ENCODE data around the gene STAB2. TPM values are rescaled to one million over a fixed set of nuclear protein-coding genes. Genes with fewer than 3 reads are reported as not detected.

Gene STAB2
- total RNA-seq, 1 donor from 2014 or later, result not detected

GRCh38 chr12:103596981-103597380 lies 9.9 kb downstream of the STAB2 start:
- DNase-seq (ENCODE audit: low spot score), result no peak
- Mint-ChIP-seq H3K9me3 (ENCODE audit: low read depth) (peaks cover 3% of the 10 kb centered on the region), H3K4me1 (ENCODE audit: low read depth) (no peaks in the 10 kb centered on the region), H3K4me3 (ENCODE audit: unreplicated experiment) (no peak overlapping the region), H3K36me3 (ENCODE audit: low read depth) (no peaks in the 10 kb centered on the region), H3K27me3 (ENCODE audit: low read depth) (peaks cover 30% of the 10 kb centered on the region), H3K27ac (ENCODE audit: unreplicated experiment) (no peak overlapping the region)
- no peak for TF ChIP-seq CTCF (IDR thresholded peaks at IDR 0.05)

DNA sequence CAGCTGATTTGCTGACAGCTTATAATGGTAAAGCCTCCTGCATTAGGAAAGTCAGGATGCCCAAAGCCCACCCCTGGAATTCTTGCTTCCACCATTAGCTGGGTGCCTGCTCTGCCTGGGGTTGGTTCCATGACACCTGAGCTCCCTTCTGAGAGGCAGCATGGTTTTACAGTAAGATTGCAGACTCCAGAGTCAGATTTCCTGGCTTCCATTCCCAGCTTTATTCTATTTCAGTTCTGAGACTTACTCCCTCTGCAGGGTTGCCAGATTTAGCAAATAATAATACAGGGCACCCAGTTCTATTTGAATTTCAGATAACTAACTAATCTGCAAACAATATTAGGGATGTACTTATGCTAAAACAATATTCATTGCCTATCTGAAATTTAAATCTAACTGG lies 12.2 kb downstream of the STAB2 start:
- Mint-ChIP-seq H3K27me3 (ENCODE audit: low read depth) (peaks cover 27% of the 10 kb centered on the region), H3K36me3 (ENCODE audit: low read depth) (no peaks in the 10 kb centered on the region), H3K27ac (ENCODE audit: unreplicated experiment) (no peak overlapping the region), H3K4me1 (ENCODE audit: low read depth) (no peaks in the 10 kb centered on the region), H3K9me3 (ENCODE audit: low read depth) (no peaks in the 10 kb centered on the region), H3K4me3 (ENCODE audit: unreplicated experiment) (no peak overlapping the region)
- no peak for TF ChIP-seq CTCF (IDR thresholded peaks at IDR 0.05)
- no peak for DNase-seq (ENCODE audit: low spot score)

GRCh38 chr12:103600967-103601728 lies 14.1 kb downstream of the STAB2 start:
- Mint-ChIP-seq H3K27ac (ENCODE audit: unreplicated experiment) (no peak overlapping the region), H3K4me1 (ENCODE audit: low read depth) (no peaks in the 10 kb centered on the region), H3K36me3 (ENCODE audit: low read depth) (no peaks in the 10 kb centered on the region), H3K27me3 (ENCODE audit: low read depth) (peaks cover 24% of the 10 kb centered on the region), H3K4me3 (ENCODE audit: unreplicated experiment) (no peak overlapping the region), H3K9me3 (ENCODE audit: low read depth) (no peaks in the 10 kb centered on the region)
- DNase-seq (ENCODE audit: low spot score), result no peak
- TF ChIP-seq CTCF (IDR thresholded peaks at IDR 0.05), result no peak

GRCh38 chr12:103620395-103620794 lies 33.3 kb downstream of the STAB2 start:
- H3K9me3 Mint-ChIP-seq (ENCODE audit: low read depth), result no peaks in the 10 kb centered on the region
- DNase-seq (ENCODE audit: low spot score), result no peak
- no peak overlapping the region for H3K4me3 Mint-ChIP-seq (ENCODE audit: unreplicated experiment)
- no peak overlapping the region for H3K27ac Mint-ChIP-seq (ENCODE audit: unreplicated experiment)
- H3K36me3 Mint-ChIP-seq (ENCODE audit: low read depth), result no peaks in the 10 kb centered on the region
- no peak for TF ChIP-seq CTCF (IDR thresholded peaks at IDR 0.05)
- H3K4me1 Mint-ChIP-seq (ENCODE audit: low read depth), result no peaks in the 10 kb centered on the region
- H3K27me3 Mint-ChIP-seq (ENCODE audit: low read depth), result peaks cover 23% of the 10 kb centered on the region

DNA sequence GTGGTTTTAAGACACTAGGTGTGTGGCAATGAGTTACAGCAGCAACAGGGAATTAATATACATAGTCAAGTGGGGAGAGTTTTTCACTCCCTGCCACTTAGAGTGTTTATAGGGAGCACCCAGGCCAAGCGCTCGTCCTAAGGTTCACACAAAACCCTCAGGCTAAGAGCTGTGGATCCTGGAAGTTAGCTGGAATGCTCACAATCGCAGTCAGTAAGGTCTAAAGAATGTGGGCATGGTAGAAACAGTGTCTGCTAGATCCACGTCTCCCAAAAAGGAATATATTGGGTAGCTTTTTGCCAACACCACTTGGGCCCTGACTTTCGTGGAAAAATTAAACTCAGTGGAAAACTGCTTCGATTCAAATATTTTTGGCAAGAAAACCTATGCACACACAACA lies 36.6 kb downstream of the STAB2 start:
- H3K27ac Mint-ChIP-seq (ENCODE audit: unreplicated experiment), result no peak overlapping the region
- H3K9me3 Mint-ChIP-seq (ENCODE audit: low read depth), result no peaks in the 10 kb centered on the region
- no peak overlapping the region for H3K4me3 Mint-ChIP-seq (ENCODE audit: unreplicated experiment)
- no peaks in the 10 kb centered on the region for H3K36me3 Mint-ChIP-seq (ENCODE audit: low read depth)
- peaks cover 3% of the 10 kb centered on the region for H3K4me1 Mint-ChIP-seq (ENCODE audit: low read depth)
- peaks cover 12% of the 10 kb centered on the region for H3K27me3 Mint-ChIP-seq (ENCODE audit: low read depth)
- no peak for TF ChIP-seq CTCF (IDR thresholded peaks at IDR 0.05)
- DNase-seq (ENCODE audit: low spot score), result no peak

All from chondrocyte (in vitro differentiated cells).